Measurements from ENCODE around the gene PCIF1.

- TF ChIP-seq CTCF (tag by site-specific recombination; IDR thresholded peaks at IDR 0.05), result no peak
- TF ChIP-seq ZNF76 (tag by site-specific recombination; IDR thresholded peaks at IDR 0.05; ENCODE audit: borderline replicate concordance, low read depth), result no peak
- no peak for TF ChIP-seq SETDB1 (IDR thresholded peaks at IDR 0.05; ENCODE audit: insufficient read length, low read length)
- no peak for TF ChIP-seq GLI4 (tag by site-specific recombination; IDR thresholded peaks at IDR 0.05)
- TF ChIP-seq ZBTB7A (tag by site-specific recombination; IDR thresholded peaks at IDR 0.05; ENCODE audit: low read depth), result no peak
- no peak for TF ChIP-seq ZNF423 (tag by site-specific recombination; IDR thresholded peaks at IDR 0.05)
- no peak for TF ChIP-seq ZNF324 (tag by site-specific recombination; IDR thresholded peaks at IDR 0.05)
- no peak for TF ChIP-seq ZNF654 (tag by site-specific recombination; IDR thresholded peaks at IDR 0.05; ENCODE audit: low read depth)
- no peak for TF ChIP-seq ZBTB48 (tag by site-specific recombination; IDR thresholded peaks at IDR 0.05)
- TF ChIP-seq ZNF792 (tag by site-specific recombination; IDR thresholded peaks at IDR 0.05), result no peak
- TF ChIP-seq ZNF585B (tag by site-specific recombination; IDR thresholded peaks at IDR 0.05), result no peak
- TF ChIP-seq ZNF112 (tag by site-specific recombination; IDR thresholded peaks at IDR 0.05), result no peak
Measured at GRCh38 chr20:45959126-45959525, 24.6 kb downstream of the PCIF1 start.

All from HEK293 (cell line).